ENCODE data around the gene KLHL12.

GRCh38 chr1:202880961-202881460 is 46.0 kb downstream of the KLHL12 start:
- no peak for TF ChIP-seq EZH2 (IDR thresholded peaks at IDR 0.05; ENCODE audit: borderline replicate concordance, low read length)
- no peak for TF ChIP-seq CTCF (IDR thresholded peaks at IDR 0.05; ENCODE audit: low read length)

Measured in OCI-LY1 (cell line).